CD4-positive, alpha-beta T cell (primary cell): Measurements from ENCODE around the gene TTL. TPM values are rescaled to one million over a fixed set of nuclear protein-coding genes. Genes with fewer than 3 reads are reported as not detected.

Experiments
- ATAC-seq: fragments of 200-7000 bp; cut with Tn5 transposase; one replicate; pipeline ENCODE4 v1.10.0; 2022; ENCODE audit warnings: mild to moderate bottlenecking; ENCODE audit not compliant: poor library complexity
- CTCF ChIA-PET: fragments of 350-600 bp; sonication (Branson Sonifier 250); formaldehyde crosslinking; loops from one replicate; lab custom pipeline; 2021; ENCODE audit warnings: antibody characterized with exemption, inconsistent platforms; lab: Charles Lee
- POLR2A ChIA-PET: fragments of 350-600 bp; sonication (Branson Sonifier 250); formaldehyde crosslinking; loops from one replicate; lab custom pipeline; 2021; ENCODE audit warnings: antibody characterized with exemption, inconsistent platforms; lab: Charles Lee
- DNase-seq, 14 experiments: peaks; one replicate each; pipeline ENCODE4 v3.0.0-alpha.2; 2013 to 2020; ENCODE audit warnings: mixed read lengths in 2 of 14
- H3K27ac ChIP-seq, 2 donors: one replicate each; pipeline versions ENCODE4 v1.5.1 to v1.7.0; 2013; ENCODE audit warnings: low read length in 2 of 2, low read depth in 1 of 2, mild to moderate bottlenecking in 1 of 2
- H3K27me3 ChIP-seq, 2 experiments: 1 replicate in 1 of 2; 2 replicates in 1 of 2; pipeline versions ENCODE4 v1.6.1 to v1.7.0; 2013; ENCODE audit warnings: low read length in 2 of 2, control low read depth in 1 of 2, mild to moderate bottlenecking in 1 of 2, moderate library complexity in 1 of 2; ENCODE audit not compliant: insufficient read depth in 2 of 2, control insufficient read depth in 1 of 2
- H3K36me3 ChIP-seq: one replicate; pipeline ENCODE4 v1.6.1; 2013; ENCODE audit warnings: low read length, control low read depth; ENCODE audit not compliant: insufficient read depth
- H3K4me1 ChIP-seq: one replicate; pipeline ENCODE4 v1.6.1; 2013; ENCODE audit warnings: low read length, control low read depth; ENCODE audit not compliant: insufficient read depth
- H3K4me3 ChIP-seq: one replicate; pipeline ENCODE4 v1.5.1; 2013; ENCODE audit warnings: mild to moderate bottlenecking, low read length, moderate library complexity
- H3K9me3 ChIP-seq, 2 experiments: 1 replicate in 1 of 2; 2 replicates in 1 of 2; pipeline versions ENCODE4 v1.6.1 to v1.7.0; 2013; ENCODE audit warnings: low read length in 2 of 2, mild to moderate bottlenecking in 2 of 2, control low read depth in 1 of 2, moderate library complexity in 1 of 2; ENCODE audit not compliant: control insufficient read depth in 1 of 2, insufficient read depth in 1 of 2
- H3K27ac Mint-ChIP-seq: one replicate; pipeline ENCODE4 v1.8.0; 2020; ENCODE audit warnings: mixed read lengths
- H3K27me3 Mint-ChIP-seq: one replicate; pipeline ENCODE4 v1.8.0; 2021; ENCODE audit warnings: mixed read lengths
- H3K36me3 Mint-ChIP-seq: one replicate; pipeline ENCODE4 v1.8.0; 2021; ENCODE audit warnings: low read depth, mixed read lengths
- H3K4me1 Mint-ChIP-seq: one replicate; pipeline ENCODE4 v1.8.0; 2021; ENCODE audit warnings: low read depth, mixed read lengths
- H3K4me3 Mint-ChIP-seq: one replicate; pipeline ENCODE4 v1.8.0; 2020; ENCODE audit warnings: mild to moderate bottlenecking, mixed read lengths
- H3K9me3 Mint-ChIP-seq: one replicate; pipeline ENCODE4 v1.8.0; 2020; ENCODE audit warnings: mixed read lengths
- intact Hi-C, 2 experiments: fragments of 100-400 bp; cut with DNase I in 1 of 2; cut with micrococcal nuclease in 1 of 2; formaldehyde crosslinking; loops; one replicate each; pipeline versions ENCODE4 v1.15.1 to v1.9.0; 2023 to 2025; cut with DNase I, micrococcal nuclease
- total RNA-seq, 174 experiments: library from RNA in 2 of 174; stranded (reverse) in 2 of 174; gene quantifications; one replicate each; pipeline ENCODE4 v1.2.3 and lab custom pipeline; 2021 to 2026
- TF ChIP-seq, protein P1 (sequence below): fragments of 200-600 bp; IDR thresholded peaks from one replicate; pipeline ENCODE4 v1.8.0; 2022; ENCODE audit warnings: antibody characterized with exemption, mild to moderate bottlenecking

Gene TTL
- total RNA-seq, 2 experiments from 2014 or later = 9.9 to 10.8 TPM

DNA sequence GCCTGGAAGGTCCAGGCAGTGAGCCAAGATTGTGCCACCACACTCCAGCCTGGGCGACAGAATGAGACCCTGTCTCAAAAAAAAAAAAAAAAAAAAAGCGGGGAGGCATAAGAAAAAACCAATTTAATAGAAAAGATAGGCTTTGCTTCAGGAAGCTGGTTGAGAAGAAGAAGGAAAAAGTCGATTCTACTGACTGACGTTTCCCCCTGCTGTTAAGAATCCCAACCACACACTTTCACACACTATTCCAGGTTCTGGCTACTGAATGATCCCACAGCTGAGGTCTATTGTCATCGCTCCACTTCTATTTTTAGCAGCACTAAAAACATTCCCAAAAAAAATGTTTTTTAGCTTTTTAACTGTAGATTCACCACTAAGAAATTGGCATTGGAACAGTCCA lies 95.8 kb downstream of the TTL start:
- Histone ChIP-seq H3K9me3 (no peaks in the 10 kb centered on the region), H3K27ac (no peak overlapping the region), H3K27me3 (no peaks in the 10 kb centered on the region), H3K36me3 (peaks cover 37% of the 10 kb centered on the region), H3K4me1 (peaks cover 4% of the 10 kb centered on the region), H3K4me3 (no peak overlapping the region)
- Mint-ChIP-seq H3K36me3 (peaks cover 43% of the 10 kb centered on the region), H3K4me3 (no peak overlapping the region), H3K27me3 (no peaks in the 10 kb centered on the region), H3K9me3 (no peaks in the 10 kb centered on the region), H3K4me1 (peaks cover 8% of the 10 kb centered on the region), H3K27ac (no peak overlapping the region)
- no peak for ATAC-seq
- DNase-seq = no peak
- TF ChIP-seq, protein P1, sequence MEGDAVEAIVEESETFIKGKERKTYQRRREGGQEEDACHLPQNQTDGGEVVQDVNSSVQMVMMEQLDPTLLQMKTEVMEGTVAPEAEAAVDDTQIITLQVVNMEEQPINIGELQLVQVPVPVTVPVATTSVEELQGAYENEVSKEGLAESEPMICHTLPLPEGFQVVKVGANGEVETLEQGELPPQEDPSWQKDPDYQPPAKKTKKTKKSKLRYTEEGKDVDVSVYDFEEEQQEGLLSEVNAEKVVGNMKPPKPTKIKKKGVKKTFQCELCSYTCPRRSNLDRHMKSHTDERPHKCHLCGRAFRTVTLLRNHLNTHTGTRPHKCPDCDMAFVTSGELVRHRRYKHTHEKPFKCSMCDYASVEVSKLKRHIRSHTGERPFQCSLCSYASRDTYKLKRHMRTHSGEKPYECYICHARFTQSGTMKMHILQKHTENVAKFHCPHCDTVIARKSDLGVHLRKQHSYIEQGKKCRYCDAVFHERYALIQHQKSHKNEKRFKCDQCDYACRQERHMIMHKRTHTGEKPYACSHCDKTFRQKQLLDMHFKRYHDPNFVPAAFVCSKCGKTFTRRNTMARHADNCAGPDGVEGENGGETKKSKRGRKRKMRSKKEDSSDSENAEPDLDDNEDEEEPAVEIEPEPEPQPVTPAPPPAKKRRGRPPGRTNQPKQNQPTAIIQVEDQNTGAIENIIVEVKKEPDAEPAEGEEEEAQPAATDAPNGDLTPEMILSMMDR = no peak
- ChIA-PET POLR2A (no interaction called here), CTCF (no interaction called here)
- intact Hi-C loops = no loop called here

DNA sequence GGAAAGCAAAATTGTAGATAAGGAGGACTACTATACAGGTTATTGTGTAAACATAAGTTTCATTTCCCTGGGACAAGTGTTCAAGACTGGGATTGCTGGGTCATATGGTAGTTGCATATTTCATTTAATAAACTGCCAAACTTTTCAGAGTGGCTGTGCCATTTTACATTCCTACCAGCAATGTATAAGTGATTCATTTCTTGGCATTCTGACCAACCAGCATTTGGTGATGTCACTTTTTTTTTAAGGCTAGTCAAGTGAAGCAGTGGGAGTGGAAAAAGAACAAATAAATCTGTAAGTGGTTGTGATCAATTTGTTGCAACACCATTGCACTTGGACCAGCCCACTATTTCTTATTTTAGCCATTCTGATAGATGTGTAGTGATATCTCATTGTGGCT lies 97.3 kb downstream of the TTL start:
- ChIA-PET POLR2A (no interaction called here), CTCF (no interaction called here)

DNA sequence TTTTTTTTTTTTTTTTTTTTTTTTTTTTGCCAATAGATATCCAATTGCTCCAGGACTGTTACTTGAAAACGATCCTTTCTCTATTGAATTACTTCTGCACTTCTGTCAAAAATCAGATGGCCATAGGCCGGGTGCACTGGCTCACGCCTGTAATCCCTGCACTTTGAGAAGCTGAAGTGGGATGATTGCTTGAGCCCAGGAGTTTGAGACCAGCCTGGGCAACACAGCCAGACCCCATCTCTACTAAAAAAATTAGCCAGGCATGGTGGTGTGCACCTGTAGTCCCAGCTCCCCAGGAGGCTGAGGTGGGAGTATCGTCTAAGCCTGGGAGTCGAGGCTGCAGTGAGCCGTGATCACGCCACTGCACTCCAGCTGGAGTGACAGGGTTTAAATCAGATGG lies 98.1 kb downstream of the TTL start:
- peaks cover 17% of the 10 kb centered on the region for H3K36me3 ChIP-seq
- H3K27ac ChIP-seq = no peak overlapping the region
- H3K9me3 ChIP-seq = peaks cover 0 to 4% of the 10 kb centered on the region in 2 experiments
- peaks cover 19% of the 10 kb centered on the region for H3K4me1 ChIP-seq
- no peak overlapping the region for H3K4me3 Mint-ChIP-seq
- H3K27me3 ChIP-seq = no peaks in the 10 kb centered on the region
- CTCF ChIA-PET = no interaction called here
- H3K36me3 Mint-ChIP-seq = peaks cover 32% of the 10 kb centered on the region
- H3K9me3 Mint-ChIP-seq = no peaks in the 10 kb centered on the region
- DNase-seq (no peak), ATAC-seq (no peak)
- intact Hi-C loops = loop anchor here (5.0 to 10.0 kb wide), 5 partner anchors 308 to 693 kb away; partner anchors contain the start of gene TMEM87B (in 1 of the 2)
- H3K4me3 ChIP-seq = no peak overlapping the region
- peaks cover 28% of the 10 kb centered on the region for H3K4me1 Mint-ChIP-seq
- no peaks in the 10 kb centered on the region for H3K27me3 Mint-ChIP-seq
- POLR2A ChIA-PET = no interaction called here
- no peak overlapping the region for H3K27ac Mint-ChIP-seq
- TF ChIP-seq, protein P1 = no peak

More for the DNA sequence above, 97.3 kb downstream of the TTL start:
- Mint-ChIP-seq H3K36me3 (peaks cover 32% of the 10 kb centered on the region), H3K27ac (no peak overlapping the region), H3K4me1 (peaks cover 19% of the 10 kb centered on the region), H3K9me3 (no peaks in the 10 kb centered on the region), H3K4me3 (no peak overlapping the region), H3K27me3 (no peaks in the 10 kb centered on the region)
- H3K4me3 ChIP-seq = no peak overlapping the region
- ATAC-seq = no peak
- peaks cover 0 to 4% of the 10 kb centered on the region in 2 experiments for H3K9me3 ChIP-seq
- no peak overlapping the region for H3K27ac ChIP-seq
- H3K36me3 ChIP-seq = peaks cover 26% of the 10 kb centered on the region
- intact Hi-C loops = no loop called here
- no peaks in the 10 kb centered on the region for H3K27me3 ChIP-seq
- TF ChIP-seq, protein P1 = no peak
- no peak for DNase-seq
- peaks cover 11% of the 10 kb centered on the region for H3K4me1 ChIP-seq
